ENCODE measurements around the gene POU2F3. TPM values are rescaled to one million over a fixed set of nuclear protein-coding genes. Genes with fewer than 3 reads are reported as not detected.
A peak's percentile ranks its signal among the peaks of the same experiment; 100 is the strongest.

The POU2F3 gene
- total and polyA plus RNA-seq, 2 of the 13 experiments (the other 11 are each of a cell fraction or from before 2014, with no cell fraction given), result not detected

DNA sequence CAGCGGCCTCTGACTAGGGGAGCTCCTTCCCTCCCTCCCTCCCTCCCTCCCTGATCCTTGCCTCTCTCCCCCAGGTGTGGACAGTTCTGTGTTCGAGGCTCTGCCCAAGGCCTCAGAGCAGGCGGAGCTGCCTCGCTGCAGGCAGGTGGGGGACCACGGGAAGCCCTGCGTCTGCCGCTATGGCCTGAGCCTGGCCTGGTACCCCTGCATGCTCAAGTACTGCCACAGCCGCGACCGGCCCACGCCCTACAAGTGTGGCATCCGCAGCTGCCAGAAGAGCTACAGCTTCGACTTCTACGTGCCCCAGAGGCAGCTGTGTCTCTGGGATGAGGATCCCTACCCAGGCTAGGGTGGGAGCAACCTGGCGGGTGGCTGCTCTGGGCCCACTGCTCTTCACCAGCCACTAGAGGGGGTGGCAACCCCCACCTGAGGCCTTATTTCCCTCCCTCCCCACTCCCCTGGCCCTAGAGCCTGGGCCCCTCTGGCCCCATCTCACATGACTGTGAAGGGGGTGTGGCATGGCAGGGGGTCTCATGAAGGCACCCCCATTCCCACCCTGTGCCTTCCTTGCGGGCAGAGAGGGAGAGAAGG lies 11.1 kb upstream of the POU2F3 start (continued):
- TF ChIP-seq, protein P1, sequence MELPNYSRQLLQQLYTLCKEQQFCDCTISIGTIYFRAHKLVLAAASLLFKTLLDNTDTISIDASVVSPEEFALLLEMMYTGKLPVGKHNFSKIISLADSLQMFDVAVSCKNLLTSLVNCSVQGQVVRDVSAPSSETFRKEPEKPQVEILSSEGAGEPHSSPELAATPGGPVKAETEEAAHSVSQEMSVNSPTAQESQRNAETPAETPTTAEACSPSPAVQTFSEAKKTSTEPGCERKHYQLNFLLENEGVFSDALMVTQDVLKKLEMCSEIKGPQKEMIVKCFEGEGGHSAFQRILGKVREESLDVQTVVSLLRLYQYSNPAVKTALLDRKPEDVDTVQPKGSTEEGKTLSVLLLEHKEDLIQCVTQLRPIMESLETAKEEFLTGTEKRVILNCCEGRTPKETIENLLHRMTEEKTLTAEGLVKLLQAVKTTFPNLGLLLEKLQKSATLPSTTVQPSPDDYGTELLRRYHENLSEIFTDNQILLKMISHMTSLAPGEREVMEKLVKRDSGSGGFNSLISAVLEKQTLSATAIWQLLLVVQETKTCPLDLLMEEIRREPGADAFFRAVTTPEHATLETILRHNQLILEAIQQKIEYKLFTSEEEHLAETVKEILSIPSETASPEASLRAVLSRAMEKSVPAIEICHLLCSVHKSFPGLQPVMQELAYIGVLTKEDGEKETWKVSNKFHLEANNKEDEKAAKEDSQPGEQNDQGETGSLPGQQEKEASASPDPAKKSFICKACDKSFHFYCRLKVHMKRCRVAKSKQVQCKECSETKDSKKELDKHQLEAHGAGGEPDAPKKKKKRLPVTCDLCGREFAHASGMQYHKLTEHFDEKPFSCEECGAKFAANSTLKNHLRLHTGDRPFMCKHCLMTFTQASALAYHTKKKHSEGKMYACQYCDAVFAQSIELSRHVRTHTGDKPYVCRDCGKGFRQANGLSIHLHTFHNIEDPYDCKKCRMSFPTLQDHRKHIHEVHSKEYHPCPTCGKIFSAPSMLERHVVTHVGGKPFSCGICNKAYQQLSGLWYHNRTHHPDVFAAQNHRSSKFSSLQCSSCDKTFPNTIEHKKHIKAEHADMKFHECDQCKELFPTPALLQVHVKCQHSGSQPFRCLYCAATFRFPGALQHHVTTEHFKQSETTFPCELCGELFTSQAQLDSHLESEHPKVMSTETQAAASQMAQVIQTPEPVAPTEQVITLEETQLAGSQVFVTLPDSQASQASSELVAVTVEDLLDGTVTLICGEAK (IDR thresholded peaks at IDR 0.05), result no peak
- TF ChIP-seq, protein P1 (CRISPR knock-in tag; IDR thresholded peaks at IDR 0.05), result no peak
- TF ChIP-seq, protein P2, sequence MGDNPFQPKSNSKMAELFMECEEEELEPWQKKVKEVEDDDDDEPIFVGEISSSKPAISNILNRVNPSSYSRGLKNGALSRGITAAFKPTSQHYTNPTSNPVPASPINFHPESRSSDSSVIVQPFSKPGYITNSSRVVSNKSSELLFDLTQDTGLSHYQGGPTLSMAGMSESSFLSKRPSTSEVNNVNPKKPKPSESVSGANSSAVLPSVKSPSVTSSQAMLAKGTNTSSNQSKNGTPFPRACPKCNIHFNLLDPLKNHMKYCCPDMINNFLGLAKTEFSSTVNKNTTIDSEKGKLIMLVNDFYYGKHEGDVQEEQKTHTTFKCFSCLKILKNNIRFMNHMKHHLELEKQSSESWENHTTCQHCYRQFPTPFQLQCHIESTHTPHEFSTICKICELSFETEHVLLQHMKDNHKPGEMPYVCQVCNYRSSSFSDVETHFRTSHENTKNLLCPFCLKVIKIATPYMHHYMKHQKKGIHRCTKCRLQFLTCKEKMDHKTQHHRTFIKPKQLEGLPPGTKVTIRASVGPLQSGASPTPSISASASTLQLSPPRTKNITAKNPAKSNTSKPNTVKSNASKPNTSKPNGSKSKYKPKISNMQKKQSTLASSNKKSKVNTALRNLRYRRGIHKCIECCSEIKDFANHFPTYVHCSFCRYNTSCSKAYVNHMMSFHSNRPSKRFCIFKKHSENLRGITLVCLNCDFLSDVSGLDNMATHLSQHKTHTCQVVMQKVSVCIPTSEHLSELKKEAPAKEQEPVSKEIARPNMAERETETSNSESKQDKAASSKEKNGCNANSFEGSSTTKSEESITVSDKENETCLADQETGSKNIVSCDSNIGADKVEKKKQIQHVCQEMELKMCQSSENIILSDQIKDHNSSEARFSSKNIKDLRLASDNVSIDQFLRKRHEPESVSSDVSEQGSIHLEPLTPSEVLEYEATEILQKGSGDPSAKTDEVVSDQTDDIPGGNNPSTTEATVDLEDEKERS (CRISPR knock-in tag; IDR thresholded peaks at IDR 0.05), result no peak
- TF ChIP-seq GATA4 (IDR thresholded peaks at IDR 0.05; ENCODE audit: borderline replicate concordance, low read depth) (no peak), NFE2 (CRISPR knock-in tag; IDR thresholded peaks at IDR 0.05) (no peak), SNAPC4 (CRISPR knock-in tag; IDR thresholded peaks at IDR 0.05) (no peak), MBD4 (IDR thresholded peaks at IDR 0.05; ENCODE audit: borderline replicate concordance, low read length) (no peak), CEBPG (CRISPR knock-in tag; IDR thresholded peaks at IDR 0.05) (no peak), STAG1 (CRISPR knock-in tag; IDR thresholded peaks at IDR 0.05) (peak; percentile 7; the same call in 1 of the 2 replicates), ZNF615 (CRISPR knock-in tag; IDR thresholded peaks at IDR 0.05; ENCODE audit: borderline replicate concordance) (no peak), MEIS2 (CRISPR knock-in tag; IDR thresholded peaks at IDR 0.05) (no peak), ZBTB7A (CRISPR knock-in tag; IDR thresholded peaks at IDR 0.05) (no peak), PLRG1 (conservative IDR thresholded peaks at IDR 0.05) (no peak), RARA (CRISPR knock-in tag; IDR thresholded peaks at IDR 0.05) (no peak)
